ENCODE results near the gene UBE2A.

Gene UBE2A

GRCh38 chrX:119574394-119575266 is at the start of gene UBE2A:
UBE2A (plus strand) TSS chrX:119574563; CDS start chrX:119574712, 149 bp downstream.
- DNase-seq (ENCODE audit: low read depth in 2 of 2, low spot score in 1 of 2) = peak; percentile 64 to 79

DNA sequence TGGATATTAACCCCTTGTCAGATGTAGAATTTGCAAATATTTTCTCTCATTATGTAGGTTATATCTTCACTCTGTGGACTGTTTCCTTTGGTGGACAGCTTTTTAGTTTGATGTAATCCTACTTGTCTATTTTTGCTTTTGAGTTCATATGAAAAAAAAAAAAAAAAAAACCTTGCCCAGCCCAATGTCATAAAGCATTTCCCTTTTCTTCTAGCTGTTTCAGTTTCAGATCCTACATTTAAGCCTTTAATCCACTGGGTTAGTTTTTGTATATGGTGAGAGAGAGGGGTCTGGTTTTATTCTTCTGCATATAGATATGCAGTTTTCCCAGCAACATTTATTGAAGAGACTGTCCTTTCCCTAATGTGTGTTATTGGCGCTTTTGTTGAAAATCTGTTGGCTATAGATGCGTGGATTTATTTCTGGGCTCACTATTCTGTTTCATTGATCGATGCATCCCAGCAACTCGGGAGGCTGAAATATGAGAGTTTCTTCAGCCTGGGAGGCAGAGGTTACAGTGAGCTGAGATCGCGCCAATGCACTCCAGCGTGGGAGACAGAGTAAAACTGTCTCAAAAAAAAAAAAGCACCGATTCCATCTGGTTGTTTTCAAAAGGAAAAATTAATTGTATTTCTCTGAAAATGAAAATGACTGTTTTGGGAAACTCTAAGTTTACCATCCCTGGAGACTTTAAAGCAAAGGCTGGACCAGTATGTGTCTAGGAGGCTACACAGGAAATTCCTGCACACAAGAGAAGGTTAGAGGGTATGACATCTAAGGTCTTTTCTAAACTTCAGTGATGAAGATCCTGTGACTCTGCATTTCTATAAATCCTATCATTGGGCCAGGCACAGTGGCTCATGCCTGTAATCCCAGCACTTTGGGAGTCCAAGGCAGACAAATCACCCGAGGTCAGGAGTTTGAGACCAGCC is 44.8 kb upstream of the UBE2A start:
- no peak for DNase-seq (ENCODE audit: low read depth in 2 of 2, low spot score in 1 of 2)

GRCh38 chrX:119537487-119537886 is 36.9 kb upstream of the UBE2A start:
- DNase-seq (ENCODE audit: low read depth in 2 of 2, low spot score in 1 of 2) = no peak

DNA sequence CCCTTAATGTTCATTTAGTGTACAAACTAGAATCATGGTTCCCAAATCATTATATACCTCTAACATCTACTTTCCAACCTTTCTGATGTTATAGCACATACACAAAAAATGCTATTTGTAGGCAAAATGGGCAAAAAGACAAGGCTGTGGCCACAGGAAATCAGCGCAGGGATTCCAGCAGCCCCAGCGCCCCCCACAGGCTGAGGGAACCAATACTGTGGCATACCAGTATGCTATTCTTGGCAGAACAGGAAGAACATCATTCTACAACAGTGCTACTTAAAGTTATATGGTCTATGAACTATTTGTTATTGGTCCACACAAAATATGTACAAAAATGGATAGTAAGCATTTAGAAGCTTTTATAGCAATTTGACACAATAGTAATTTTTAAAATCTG is 34.5 kb upstream of the UBE2A start:
- no peak for DNase-seq (ENCODE audit: low read depth in 2 of 2, low spot score in 1 of 2)

GRCh38 chrX:119541188-119541587 is 33.2 kb upstream of the UBE2A start:
- DNase-seq (ENCODE audit: low read depth in 2 of 2, low spot score in 1 of 2) = no peak

DNA sequence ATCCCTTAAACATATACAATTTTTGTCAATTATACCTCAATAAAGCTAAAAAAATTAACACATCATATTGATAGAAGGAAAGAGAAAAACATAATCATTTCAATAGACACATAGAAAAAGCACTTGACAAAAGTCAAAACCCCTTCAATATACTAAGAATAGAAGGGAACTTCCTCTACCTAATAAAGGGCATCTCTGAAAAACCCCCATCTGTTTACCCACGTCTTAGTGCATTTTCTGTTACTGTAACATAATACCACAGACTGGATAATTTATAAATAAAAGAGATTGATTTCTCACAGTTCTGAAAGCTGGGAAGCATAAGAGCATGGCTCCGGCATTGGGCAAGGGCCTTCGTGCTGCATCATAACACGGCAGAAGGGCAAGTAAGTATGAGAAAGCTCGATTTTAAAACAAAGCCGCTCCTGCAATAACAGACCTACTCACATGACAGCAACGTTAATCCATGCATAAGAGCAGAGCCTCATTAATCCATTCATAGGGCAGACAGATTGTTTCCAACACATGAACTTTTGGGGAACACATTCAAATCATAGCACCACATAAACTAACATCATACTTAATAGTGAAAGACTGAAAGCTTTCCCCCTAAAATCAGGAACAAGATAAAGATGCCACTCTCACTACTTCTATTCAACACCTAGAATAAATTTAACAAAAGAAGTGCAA is 24.9 kb upstream of the UBE2A start:
- DNase-seq (ENCODE audit: low read depth in 2 of 2, low spot score in 1 of 2) = no peak

GRCh38 chrX:119552508-119552907 is 21.9 kb upstream of the UBE2A start:
- no peak for DNase-seq (ENCODE audit: low read depth in 2 of 2, low spot score in 1 of 2)

DNA sequence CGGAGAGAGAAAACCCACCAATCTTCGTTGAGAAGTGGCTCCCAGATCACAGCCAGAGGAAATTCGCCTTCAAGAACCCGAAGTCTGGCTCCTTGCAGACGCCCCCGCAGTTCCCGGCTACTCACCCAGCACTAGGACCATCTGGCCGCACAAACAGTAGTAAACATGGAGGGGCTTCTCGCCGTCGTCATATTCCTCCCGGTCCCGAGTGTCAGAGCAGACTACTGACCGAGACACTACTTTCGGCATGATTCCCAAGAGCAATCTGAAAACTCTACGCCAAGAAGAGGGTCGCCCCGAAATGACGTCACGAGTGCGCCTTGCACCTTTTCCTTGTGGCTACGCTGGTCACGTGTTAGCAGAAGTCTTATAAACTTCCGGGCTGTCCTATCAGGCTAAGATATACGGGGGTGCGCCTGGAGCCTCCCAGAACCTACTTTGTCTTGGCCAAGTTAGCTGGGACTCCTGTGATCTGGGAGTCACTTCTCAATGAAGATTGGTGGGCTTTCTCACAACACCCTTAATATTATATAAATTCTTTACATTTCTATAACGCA is 9.2 kb upstream of the UBE2A start, which contains the start of gene STEEP1:
STEEP1 (minus strand) TSS at position 303 of the 557 bp plus-strand sequence; CDS start at position 249, 54 bp downstream.
- peak; percentile 64 to 70 for DNase-seq (ENCODE audit: low read depth in 2 of 2, low spot score in 1 of 2)

- no peak for DNase-seq (ENCODE audit: low read depth in 2 of 2, low spot score in 1 of 2)
These were observed 4.0 kb upstream of the UBE2A start for GRCh38 chrX:119570351-119570835.

DNA sequence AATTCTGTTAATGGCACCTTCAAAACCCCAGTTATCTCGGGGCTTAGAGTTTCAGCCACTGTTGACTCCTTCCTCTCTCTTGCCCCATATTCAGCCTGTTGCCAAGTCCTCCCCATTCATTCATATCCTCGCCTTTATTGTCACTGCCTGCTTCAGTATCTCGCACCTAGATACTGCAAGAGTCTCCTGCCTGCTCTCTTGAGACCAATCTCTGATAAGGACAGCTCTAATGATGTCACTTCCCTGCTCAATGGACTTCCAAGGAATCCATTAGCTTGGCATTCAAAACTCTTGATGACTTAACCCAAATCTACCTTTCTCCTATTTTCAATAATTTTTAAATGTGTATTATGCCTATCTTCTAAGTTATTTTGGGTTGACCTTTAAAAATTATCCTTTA is 1.1 kb upstream of the UBE2A start:
- DNase-seq (ENCODE audit: low read depth in 2 of 2, low spot score in 1 of 2) = no peak

DNA sequence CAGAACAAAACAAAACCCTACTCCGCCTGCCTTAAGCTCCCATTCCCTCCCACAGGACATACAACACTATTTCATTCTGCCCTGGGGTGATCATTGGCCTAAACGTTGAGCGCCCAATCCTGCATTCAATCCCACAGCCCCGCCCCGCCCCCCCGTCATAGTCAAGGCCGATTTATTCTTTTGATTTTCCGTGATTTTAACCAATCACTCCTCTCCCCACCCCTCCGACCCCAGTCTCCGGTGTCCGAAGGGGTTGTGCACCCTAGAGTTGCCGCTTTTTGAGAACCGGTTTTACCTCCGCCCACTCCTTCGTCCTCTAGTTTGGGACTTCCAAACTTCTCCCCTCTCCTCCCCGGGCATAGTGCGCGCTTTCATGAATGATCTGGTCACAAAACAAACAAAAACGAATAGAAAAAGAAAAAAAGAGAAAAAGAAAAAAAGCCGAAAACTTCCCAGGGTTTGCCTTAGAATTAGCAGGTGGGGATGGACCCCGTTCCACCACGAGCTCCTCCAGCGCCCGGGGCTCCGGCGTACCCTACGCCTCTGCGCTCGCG is 446 bp upstream of the UBE2A start:
- no peak for DNase-seq (ENCODE audit: low read depth in 2 of 2, low spot score in 1 of 2)

DNA sequence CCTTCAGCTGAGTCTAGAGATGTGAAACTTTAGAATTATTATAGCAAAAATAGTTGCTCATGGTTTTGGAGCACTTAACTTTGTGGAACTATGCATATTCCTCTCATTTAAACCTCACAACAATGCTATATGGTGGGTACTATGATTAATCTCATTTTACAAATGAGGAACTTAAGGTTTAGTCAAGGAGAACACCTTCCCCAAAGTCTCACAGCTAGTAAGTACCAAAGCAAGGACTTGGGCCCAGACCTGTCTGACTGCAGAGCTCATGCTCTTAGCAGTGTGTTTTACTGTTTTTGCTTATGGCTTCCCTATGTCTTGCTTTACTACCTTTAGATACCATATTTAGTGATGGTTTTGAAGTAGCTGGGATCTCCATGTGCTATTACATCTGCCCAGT is 5.1 kb downstream of the UBE2A start:
- DNase-seq (ENCODE audit: low read depth in 2 of 2, low spot score in 1 of 2) = no peak

GRCh38 chrX:119583431-119584059 is 9.2 kb downstream of the UBE2A start:
- no peak for DNase-seq (ENCODE audit: low read depth in 2 of 2, low spot score in 1 of 2)

DNA sequence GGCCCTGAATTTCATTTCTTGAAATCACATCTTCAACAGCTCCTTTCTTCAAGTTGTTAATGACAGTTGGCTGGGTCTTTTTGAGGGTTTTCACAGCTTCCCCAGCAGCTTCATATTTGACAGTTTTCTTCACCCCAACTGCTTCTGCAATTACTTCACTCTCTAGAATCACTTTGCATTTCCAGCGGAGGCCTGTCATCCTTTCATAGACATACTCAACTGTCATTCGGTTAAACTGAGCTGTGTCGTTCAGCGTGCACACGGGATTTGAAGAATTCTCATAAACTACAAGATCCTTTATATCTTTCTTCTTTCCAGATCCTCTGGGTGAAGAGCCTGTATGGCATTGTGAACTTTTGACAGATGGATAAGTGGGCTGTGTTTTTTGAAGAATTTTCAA is 15.4 kb downstream of the UBE2A start:
- DNase-seq (ENCODE audit: low read depth in 2 of 2, low spot score in 1 of 2) = no peak

DNA sequence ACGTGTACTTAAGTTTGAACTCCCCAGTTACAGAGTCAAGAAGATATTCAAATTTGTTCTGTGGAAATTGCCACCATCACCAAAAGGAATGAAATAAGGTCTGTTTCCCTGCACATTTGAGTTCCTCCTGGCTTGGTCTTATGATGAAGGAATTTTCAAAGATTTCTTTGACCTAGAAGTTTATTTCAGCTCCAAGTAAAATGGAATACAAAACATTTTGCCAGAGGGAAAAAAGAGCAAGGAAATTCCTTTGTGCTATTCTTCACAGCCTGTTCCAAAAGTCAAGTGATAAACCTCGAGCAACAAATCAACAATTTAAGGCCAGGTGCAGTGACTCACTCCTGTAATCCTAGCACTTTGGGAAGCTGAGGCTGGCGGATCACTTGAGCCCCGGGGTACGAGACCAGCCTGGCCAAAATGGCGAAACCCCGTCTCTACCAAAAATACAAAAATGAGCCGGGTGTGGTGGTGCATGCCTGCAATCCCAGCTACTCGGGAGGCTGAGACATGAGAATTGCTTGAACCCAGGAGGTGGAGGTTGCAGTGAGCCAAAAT is 28.4 kb downstream of the UBE2A start:
- no peak for DNase-seq (ENCODE audit: low read depth in 2 of 2, low spot score in 1 of 2)

DNA sequence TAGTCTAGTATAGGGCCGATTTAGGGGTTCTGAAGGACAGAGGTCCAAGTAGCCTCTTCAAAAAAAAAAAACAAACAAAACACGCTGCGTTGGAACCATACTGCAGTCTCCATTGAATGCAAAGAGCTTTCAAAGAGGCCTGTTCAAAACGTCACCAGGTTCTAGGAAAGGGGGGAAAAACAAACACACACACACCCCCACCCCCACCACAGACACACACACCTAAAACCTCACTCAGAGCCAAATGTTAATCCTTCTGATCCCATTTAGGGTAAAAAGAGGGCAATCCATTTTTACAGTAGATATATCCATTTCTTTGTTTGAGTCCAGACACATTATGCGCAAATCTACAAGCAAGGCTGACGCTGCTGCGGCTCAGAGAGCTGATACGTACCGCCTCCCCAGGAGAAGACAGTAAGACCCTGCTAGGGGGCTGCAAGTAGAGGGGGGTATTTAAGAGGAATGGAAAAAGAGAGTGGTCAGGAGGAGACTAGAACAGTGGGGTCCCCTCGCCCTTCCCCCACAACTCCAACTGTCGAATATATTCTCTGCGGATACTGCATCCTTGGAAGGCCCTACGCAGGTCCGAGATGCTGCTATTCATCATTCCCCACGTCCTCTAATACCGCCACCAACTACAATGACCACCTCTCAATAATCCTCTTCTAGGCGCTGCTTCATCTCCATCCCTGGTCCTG is 30.6 kb downstream of the UBE2A start:
- DNase-seq (ENCODE audit: low read depth in 2 of 2, low spot score in 1 of 2) = no peak

- DNase-seq (ENCODE audit: low read depth in 2 of 2, low spot score in 1 of 2) = peak; percentile 9 to 15
These were observed 31.3 kb downstream of the UBE2A start for GRCh38 chrX:119605464-119606279.
